HCT116 (cell line): ENCODE results near the gene TMEM130.

Source experiments
- EGR1 ChIP-seq: IDR thresholded peaks from 2 replicates; pipeline ENCODE4 v1.6.1; 2012; ENCODE audit warnings: low read depth
- EZH2 ChIP-seq: fragments of 200-600 bp; sonication (generic); IDR thresholded peaks from 2 replicates; pipeline ENCODE4 v1.6.1; 2017; ENCODE audit warnings: antibody characterized with exemption, mixed run types
- JUND ChIP-seq: IDR thresholded peaks from 2 replicates; pipeline ENCODE4 v1.6.1; 2012
- POLR2A ChIP-seq: IDR thresholded peaks from 2 replicates; pipeline ENCODE4 v1.7.0; 2011; ENCODE audit warnings: borderline replicate concordance; ENCODE audit not compliant: insufficient read depth, insufficient read length; ENCODE audit errors: extremely low read depth
- POLR2AphosphoS5 ChIP-seq: IDR thresholded peaks from 2 replicates; pipeline ENCODE4 v1.6.1; 2011; ENCODE audit warnings: mild to moderate bottlenecking, low read depth, low read length, moderate library complexity
- SRF ChIP-seq: IDR thresholded peaks from 2 replicates; pipeline ENCODE4 v1.6.1; 2012; ENCODE audit warnings: low read depth
- TCF7L2 ChIP-seq: IDR thresholded peaks from 2 replicates; pipeline ENCODE4 v1.7.0; 2011; ENCODE audit warnings: borderline replicate concordance, inconsistent platforms; ENCODE audit not compliant: insufficient read depth, insufficient read length; ENCODE audit errors: extremely low read depth
- TF ChIP-seq, protein P1 (sequence below), 3 experiments: fragments of 200-600 bp in 1 of 3; sonication (generic) in 1 of 3; IDR thresholded peaks in 2 of 3; conservative IDR thresholded peaks in 1 of 3; 2 replicates each; pipeline ENCODE4 v1.5.1; 2012 to 2017; ENCODE audit warnings: low read depth in 2 of 3, low read length in 2 of 3, antibody characterized with exemption in 1 of 3, borderline replicate concordance in 1 of 3, control low read depth in 1 of 3, mild to moderate bottlenecking in 1 of 3, mixed read lengths in 1 of 3, mixed run types in 1 of 3, moderate library complexity in 1 of 3; ENCODE audit not compliant: insufficient read depth in 1 of 3

DNA sequence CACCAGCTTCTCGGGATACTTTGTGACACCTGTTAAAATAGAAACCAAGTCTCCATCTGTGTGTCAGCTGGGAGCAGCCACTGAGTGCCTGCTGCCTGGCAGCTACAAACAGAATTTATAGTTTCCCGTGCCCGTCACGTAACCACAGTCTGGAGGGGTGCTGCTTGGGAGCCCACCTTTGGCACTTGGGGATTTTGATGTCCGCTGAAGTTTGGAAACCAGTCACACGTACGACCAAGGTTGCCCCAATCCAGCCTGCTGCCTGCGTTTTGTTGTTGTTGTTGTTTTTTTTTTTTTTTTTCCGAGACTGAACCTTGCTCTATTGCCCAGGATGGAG lies 10.1 kb upstream of the TMEM130 start:
- TF ChIP-seq, protein P1, sequence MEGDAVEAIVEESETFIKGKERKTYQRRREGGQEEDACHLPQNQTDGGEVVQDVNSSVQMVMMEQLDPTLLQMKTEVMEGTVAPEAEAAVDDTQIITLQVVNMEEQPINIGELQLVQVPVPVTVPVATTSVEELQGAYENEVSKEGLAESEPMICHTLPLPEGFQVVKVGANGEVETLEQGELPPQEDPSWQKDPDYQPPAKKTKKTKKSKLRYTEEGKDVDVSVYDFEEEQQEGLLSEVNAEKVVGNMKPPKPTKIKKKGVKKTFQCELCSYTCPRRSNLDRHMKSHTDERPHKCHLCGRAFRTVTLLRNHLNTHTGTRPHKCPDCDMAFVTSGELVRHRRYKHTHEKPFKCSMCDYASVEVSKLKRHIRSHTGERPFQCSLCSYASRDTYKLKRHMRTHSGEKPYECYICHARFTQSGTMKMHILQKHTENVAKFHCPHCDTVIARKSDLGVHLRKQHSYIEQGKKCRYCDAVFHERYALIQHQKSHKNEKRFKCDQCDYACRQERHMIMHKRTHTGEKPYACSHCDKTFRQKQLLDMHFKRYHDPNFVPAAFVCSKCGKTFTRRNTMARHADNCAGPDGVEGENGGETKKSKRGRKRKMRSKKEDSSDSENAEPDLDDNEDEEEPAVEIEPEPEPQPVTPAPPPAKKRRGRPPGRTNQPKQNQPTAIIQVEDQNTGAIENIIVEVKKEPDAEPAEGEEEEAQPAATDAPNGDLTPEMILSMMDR (IDR thresholded peaks at IDR 0.05 in 2 of 3, conservative IDR thresholded peaks at IDR 0.05 in 1 of 3; ENCODE audit: borderline replicate concordance in 1 of 3, insufficient read depth in 1 of 3, low read depth in 2 of 3, low read length in 2 of 3), result 0 out of 6 replicates have a peak, but pooled peaks of 1 of the 3 experiments have one; percentile 2
- no peak for TF ChIP-seq EZH2
- TF ChIP-seq SRF, result no peak
- no peak for TF ChIP-seq POLR2A
- no peak for TF ChIP-seq TCF7L2
- TF ChIP-seq POLR2AphosphoS5, result no peak
- no peak for TF ChIP-seq EGR1
- no peak for TF ChIP-seq JUND
